HEK293 (cell line): Measurements from ENCODE around the gene MYADML2.

ENCODE experiments used
- CTCF ChIA-PET: fragments of 350-600 bp; formaldehyde crosslinking; extraction: SDS; loops from one replicate; lab custom pipeline; 2021; ENCODE audit warnings: antibody characterized with exemption; lab: Yijun Ruan, JAX
- POLR2A ChIA-PET: fragments of 300-600 bp; formaldehyde crosslinking; extraction: SDS; loops from one replicate; lab custom pipeline; 2020; ENCODE audit warnings: antibody characterized with exemption, inconsistent platforms; lab: Yijun Ruan, JAX
- H3K27ac ChIP-seq: fragments of 200-500 bp; sonication (Bioruptor generic); 2 replicates; pipeline ENCODE4 v1.5.1; 2014; ENCODE audit warnings: low read depth, low read length, control low read depth, inconsistent platforms; ENCODE audit errors: extremely low read depth
- H3K36me3 ChIP-seq, 2 experiments: fragments of 200-500 bp in 1 of 2; sonication (Bioruptor generic) in 1 of 2; 1 replicate in 1 of 2; 2 replicates in 1 of 2; pipeline ENCODE4 v1.5.1; 2014 to 2017; ENCODE audit warnings: inconsistent platforms in 2 of 2, low read length in 2 of 2; ENCODE audit not compliant: control insufficient read depth in 2 of 2, insufficient read depth in 1 of 2
- H3K4me1 ChIP-seq: fragments of 200-500 bp; sonication (Bioruptor generic); 2 replicates; pipeline ENCODE4 v1.5.1; 2014; ENCODE audit warnings: mild to moderate bottlenecking, low read length, inconsistent platforms; ENCODE audit not compliant: control insufficient read depth, insufficient read depth
- H3K4me3 ChIP-seq: 2 replicates; pipeline ENCODE4 v1.5.1; 2011; ENCODE audit warnings: low read depth, mild to moderate bottlenecking, control low read depth, low read length, moderate library complexity
- H3K9me3 ChIP-seq: fragments of 200-500 bp; sonication (Bioruptor generic); 2 replicates; pipeline ENCODE4 v1.5.1; 2014; ENCODE audit warnings: low read depth, low read length, inconsistent platforms; ENCODE audit not compliant: control insufficient read depth, insufficient read depth
- OVOL3 ChIP-seq: fragments of 450-650 bp; formaldehyde crosslinking; IDR thresholded peaks from 2 replicates; pipeline ENCODE4 v1.5.1; 2016; ENCODE audit warnings: missing biosample characterization, missing genetic modification characterization
- ZIC2 ChIP-seq: fragments of 450-650 bp; formaldehyde crosslinking; IDR thresholded peaks from 2 replicates; pipeline ENCODE4 v1.5.1; 2016; ENCODE audit warnings: missing biosample characterization, missing genetic modification characterization
- ZNF16 ChIP-seq: fragments of 450-650 bp; formaldehyde crosslinking; IDR thresholded peaks from 2 replicates; pipeline ENCODE4 v1.5.1; 2016; ENCODE audit warnings: low read depth, missing biosample characterization, missing genetic modification characterization
- ZNF169 ChIP-seq: fragments of 450-650 bp; formaldehyde crosslinking; IDR thresholded peaks from 2 replicates; pipeline ENCODE4 v1.5.1; 2016; ENCODE audit warnings: missing biosample characterization, missing genetic modification characterization
- ZNF37A ChIP-seq: fragments of 450-650 bp; IDR thresholded peaks from 2 replicates; pipeline ENCODE4 v1.5.1; 2018; ENCODE audit warnings: missing biosample characterization, missing genetic modification characterization
- ZNF510 ChIP-seq: fragments of 450-650 bp; formaldehyde crosslinking; IDR thresholded peaks from 2 replicates; pipeline ENCODE4 v1.5.1; 2018; ENCODE audit warnings: mild to moderate bottlenecking, missing genetic modification characterization, missing biosample characterization; ENCODE audit not compliant: insufficient replicate concordance
- ZNF514 ChIP-seq: fragments of 450-650 bp; formaldehyde crosslinking; IDR thresholded peaks from 2 replicates; pipeline ENCODE4 v1.5.1; 2016; ENCODE audit warnings: missing biosample characterization, missing genetic modification characterization
- ZNF580 ChIP-seq: fragments of 450-650 bp; formaldehyde crosslinking; IDR thresholded peaks from 2 replicates; pipeline ENCODE4 v1.5.1; 2016; ENCODE audit warnings: missing biosample characterization, missing genetic modification characterization
- ZNF629 ChIP-seq: fragments of 450-650 bp; formaldehyde crosslinking; IDR thresholded peaks from 2 replicates; pipeline ENCODE4 v1.5.1; 2017; ENCODE audit warnings: missing biosample characterization, missing genetic modification characterization
- ZNF830 ChIP-seq: fragments of 450-650 bp; IDR thresholded peaks from 2 replicates; pipeline ENCODE4 v1.5.0; 2018; ENCODE audit warnings: missing biosample characterization, missing genetic modification characterization, low read depth, mild to moderate bottlenecking, moderate library complexity
- TF ChIP-seq, protein P1 (sequence below): fragments of 450-650 bp; formaldehyde crosslinking; IDR thresholded peaks from 2 replicates; pipeline ENCODE4 v1.5.1; 2016; ENCODE audit warnings: missing biosample characterization, missing genetic modification characterization
- TF ChIP-seq, protein P2 (sequence below): fragments of 450-650 bp; formaldehyde crosslinking; IDR thresholded peaks from 2 replicates; pipeline ENCODE4 v1.5.1; 2016; ENCODE audit warnings: missing biosample characterization, missing genetic modification characterization, low read depth
- TF ChIP-seq, protein P3 (sequence below): fragments of 450-650 bp; formaldehyde crosslinking; IDR thresholded peaks from 2 replicates; pipeline ENCODE4 v1.5.1; 2016; ENCODE audit warnings: missing biosample characterization, missing genetic modification characterization
- TF ChIP-seq, protein P4 (sequence below): fragments of 450-650 bp; formaldehyde crosslinking; IDR thresholded peaks from 2 replicates; pipeline ENCODE4 v1.5.1; 2016; ENCODE audit warnings: missing biosample characterization, missing genetic modification characterization
- TF ChIP-seq, protein P5 (sequence below): fragments of 450-650 bp; formaldehyde crosslinking; IDR thresholded peaks from 2 replicates; pipeline ENCODE4; 2016; ENCODE audit warnings: missing biosample characterization, missing genetic modification characterization

MYADML2 gene

GRCh38 chr17:81913394-81914102 is 33.5 kb downstream of the MYADML2 start:
- TF ChIP-seq ZNF629 (tag by site-specific recombination) = peak; percentile 40; the same call in 1 of the 2 replicates
- TF ChIP-seq ZNF830 = no peak
- TF ChIP-seq ZNF169 = no peak
- TF ChIP-seq, protein P1, sequence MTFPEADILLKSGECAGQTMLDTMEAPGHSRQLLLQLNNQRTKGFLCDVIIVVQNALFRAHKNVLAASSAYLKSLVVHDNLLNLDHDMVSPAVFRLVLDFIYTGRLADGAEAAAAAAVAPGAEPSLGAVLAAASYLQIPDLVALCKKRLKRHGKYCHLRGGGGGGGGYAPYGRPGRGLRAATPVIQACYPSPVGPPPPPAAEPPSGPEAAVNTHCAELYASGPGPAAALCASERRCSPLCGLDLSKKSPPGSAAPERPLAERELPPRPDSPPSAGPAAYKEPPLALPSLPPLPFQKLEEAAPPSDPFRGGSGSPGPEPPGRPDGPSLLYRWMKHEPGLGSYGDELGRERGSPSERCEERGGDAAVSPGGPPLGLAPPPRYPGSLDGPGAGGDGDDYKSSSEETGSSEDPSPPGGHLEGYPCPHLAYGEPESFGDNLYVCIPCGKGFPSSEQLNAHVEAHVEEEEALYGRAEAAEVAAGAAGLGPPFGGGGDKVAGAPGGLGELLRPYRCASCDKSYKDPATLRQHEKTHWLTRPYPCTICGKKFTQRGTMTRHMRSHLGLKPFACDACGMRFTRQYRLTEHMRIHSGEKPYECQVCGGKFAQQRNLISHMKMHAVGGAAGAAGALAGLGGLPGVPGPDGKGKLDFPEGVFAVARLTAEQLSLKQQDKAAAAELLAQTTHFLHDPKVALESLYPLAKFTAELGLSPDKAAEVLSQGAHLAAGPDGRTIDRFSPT = peak; percentile 53; the same call in 1 of the 2 replicates
- no peak for TF ChIP-seq ZNF510 (tag by site-specific recombination)
- no peak for TF ChIP-seq ZNF580 (tag by site-specific recombination)
- 0 out of 2 replicates have a peak, but pooled peaks have one; percentile 7 for TF ChIP-seq ZIC2
- TF ChIP-seq, protein P2, sequence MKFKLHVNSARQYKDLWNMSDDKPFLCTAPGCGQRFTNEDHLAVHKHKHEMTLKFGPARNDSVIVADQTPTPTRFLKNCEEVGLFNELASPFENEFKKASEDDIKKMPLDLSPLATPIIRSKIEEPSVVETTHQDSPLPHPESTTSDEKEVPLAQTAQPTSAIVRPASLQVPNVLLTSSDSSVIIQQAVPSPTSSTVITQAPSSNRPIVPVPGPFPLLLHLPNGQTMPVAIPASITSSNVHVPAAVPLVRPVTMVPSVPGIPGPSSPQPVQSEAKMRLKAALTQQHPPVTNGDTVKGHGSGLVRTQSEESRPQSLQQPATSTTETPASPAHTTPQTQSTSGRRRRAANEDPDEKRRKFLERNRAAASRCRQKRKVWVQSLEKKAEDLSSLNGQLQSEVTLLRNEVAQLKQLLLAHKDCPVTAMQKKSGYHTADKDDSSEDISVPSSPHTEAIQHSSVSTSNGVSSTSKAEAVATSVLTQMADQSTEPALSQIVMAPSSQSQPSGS (tag by site-specific recombination) = peak; percentile 87
- no peak for TF ChIP-seq ZNF16 (tag by site-specific recombination)
- TF ChIP-seq, protein P3, sequence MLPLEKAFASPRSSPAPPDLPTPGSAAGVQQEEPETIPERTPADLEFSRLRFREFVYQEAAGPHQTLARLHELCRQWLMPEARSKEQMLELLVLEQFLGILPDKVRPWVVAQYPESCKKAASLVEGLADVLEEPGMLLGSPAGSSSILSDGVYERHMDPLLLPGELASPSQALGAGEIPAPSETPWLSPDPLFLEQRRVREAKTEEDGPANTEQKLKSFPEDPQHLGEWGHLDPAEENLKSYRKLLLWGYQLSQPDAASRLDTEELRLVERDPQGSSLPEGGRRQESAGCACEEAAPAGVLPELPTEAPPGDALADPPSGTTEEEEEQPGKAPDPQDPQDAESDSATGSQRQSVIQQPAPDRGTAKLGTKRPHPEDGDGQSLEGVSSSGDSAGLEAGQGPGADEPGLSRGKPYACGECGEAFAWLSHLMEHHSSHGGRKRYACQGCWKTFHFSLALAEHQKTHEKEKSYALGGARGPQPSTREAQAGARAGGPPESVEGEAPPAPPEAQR = no peak
- no peak for TF ChIP-seq ZNF37A (tag by site-specific recombination)
- no peak for TF ChIP-seq OVOL3 (tag by site-specific recombination)
- TF ChIP-seq, protein P4, sequence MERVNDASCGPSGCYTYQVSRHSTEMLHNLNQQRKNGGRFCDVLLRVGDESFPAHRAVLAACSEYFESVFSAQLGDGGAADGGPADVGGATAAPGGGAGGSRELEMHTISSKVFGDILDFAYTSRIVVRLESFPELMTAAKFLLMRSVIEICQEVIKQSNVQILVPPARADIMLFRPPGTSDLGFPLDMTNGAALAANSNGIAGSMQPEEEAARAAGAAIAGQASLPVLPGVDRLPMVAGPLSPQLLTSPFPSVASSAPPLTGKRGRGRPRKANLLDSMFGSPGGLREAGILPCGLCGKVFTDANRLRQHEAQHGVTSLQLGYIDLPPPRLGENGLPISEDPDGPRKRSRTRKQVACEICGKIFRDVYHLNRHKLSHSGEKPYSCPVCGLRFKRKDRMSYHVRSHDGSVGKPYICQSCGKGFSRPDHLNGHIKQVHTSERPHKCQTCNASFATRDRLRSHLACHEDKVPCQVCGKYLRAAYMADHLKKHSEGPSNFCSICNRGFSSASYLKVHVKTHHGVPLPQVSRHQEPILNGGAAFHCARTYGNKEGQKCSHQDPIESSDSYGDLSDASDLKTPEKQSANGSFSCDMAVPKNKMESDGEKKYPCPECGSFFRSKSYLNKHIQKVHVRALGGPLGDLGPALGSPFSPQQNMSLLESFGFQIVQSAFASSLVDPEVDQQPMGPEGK (tag by site-specific recombination) = no peak
- TF ChIP-seq, protein P5, sequence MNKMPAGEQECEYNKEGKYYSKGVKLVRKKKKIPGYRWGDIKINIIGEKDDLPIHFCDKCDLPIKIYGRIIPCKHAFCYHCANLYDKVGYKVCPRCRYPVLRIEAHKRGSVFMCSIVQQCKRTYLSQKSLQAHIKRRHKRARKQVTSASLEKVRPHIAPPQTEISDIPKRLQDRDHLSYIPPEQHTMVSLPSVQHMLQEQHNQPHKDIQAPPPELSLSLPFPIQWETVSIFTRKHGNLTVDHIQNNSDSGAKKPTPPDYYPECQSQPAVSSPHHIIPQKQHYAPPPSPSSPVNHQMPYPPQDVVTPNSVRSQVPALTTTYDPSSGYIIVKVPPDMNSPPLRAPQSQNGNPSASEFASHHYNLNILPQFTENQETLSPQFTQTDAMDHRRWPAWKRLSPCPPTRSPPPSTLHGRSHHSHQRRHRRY (tag by site-specific recombination) = no peak
- no peak for TF ChIP-seq ZNF514 (tag by site-specific recombination)
- Histone ChIP-seq H3K4me1 (peaks cover 10% of the 10 kb centered on the region), H3K36me3 (peaks cover 0 to 52% of the 10 kb centered on the region in 2 experiments; a peak in 1 of 3 replicates), H3K27ac (no peak overlapping the region), H3K9me3 (no peaks in the 10 kb centered on the region), H3K4me3 (no peak overlapping the region)
- CTCF ChIA-PET = interaction anchor here (0.7 to 1.0 kb wide), 5 partner anchors 11 to 106 kb away, joined by 3 to 5 read pairs (median 3); no protein-coding TSS in a partner anchor
- POLR2A ChIA-PET = interaction anchor here (0.6 to 1.2 kb wide), 7 partner anchors 10 to 210 kb away, joined by 3 to 6 read pairs (median 3); partner anchors contain the start of gene MRPL12
